OCI-LY7 (cell line): ENCODE results near the gene DNAJC1.

Experiments used
- EZH2phosphoT487 ChIP-seq: fragments of 200-600 bp; sonication (generic); IDR thresholded peaks from 2 replicates; pipeline ENCODE4 v1.6.1; 2018; ENCODE audit warnings: low read depth, borderline replicate concordance, mild to moderate bottlenecking, mixed run types, antibody characterized with exemption, low read length, moderate library complexity, mixed read lengths
- TF ChIP-seq, protein P1 (sequence below): fragments of 200-600 bp; sonication (generic); conservative IDR thresholded peaks from 2 replicates; pipeline ENCODE4 v1.5.1; 2014; ENCODE audit warnings: mild to moderate bottlenecking, antibody characterized with exemption, low read length, moderate library complexity, mixed read lengths

DNA sequence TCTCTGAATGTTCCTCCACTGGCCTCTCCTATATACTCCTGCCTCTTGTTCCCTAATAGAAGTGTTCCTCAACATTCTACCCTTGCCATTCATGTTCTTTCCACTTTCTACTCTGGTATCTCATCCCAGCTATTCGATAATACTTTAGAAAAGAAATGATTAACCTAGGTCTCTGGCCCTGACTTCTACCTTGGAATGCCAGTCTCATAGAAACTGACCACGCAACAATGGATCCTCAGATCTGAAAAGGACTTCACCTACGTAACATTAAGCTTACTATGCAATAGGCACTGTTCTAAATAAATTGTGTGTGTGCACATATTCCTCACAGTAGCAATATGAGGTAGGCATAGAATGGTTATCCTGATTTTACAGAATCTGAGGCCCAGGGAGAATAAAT, 234.5 kb downstream of the DNAJC1 start:
- TF ChIP-seq, protein P1, sequence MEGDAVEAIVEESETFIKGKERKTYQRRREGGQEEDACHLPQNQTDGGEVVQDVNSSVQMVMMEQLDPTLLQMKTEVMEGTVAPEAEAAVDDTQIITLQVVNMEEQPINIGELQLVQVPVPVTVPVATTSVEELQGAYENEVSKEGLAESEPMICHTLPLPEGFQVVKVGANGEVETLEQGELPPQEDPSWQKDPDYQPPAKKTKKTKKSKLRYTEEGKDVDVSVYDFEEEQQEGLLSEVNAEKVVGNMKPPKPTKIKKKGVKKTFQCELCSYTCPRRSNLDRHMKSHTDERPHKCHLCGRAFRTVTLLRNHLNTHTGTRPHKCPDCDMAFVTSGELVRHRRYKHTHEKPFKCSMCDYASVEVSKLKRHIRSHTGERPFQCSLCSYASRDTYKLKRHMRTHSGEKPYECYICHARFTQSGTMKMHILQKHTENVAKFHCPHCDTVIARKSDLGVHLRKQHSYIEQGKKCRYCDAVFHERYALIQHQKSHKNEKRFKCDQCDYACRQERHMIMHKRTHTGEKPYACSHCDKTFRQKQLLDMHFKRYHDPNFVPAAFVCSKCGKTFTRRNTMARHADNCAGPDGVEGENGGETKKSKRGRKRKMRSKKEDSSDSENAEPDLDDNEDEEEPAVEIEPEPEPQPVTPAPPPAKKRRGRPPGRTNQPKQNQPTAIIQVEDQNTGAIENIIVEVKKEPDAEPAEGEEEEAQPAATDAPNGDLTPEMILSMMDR, result no peak
- TF ChIP-seq EZH2phosphoT487, result no peak
